HCT116 (cell line): ENCODE measurements around the gene FNDC3A.

Experiments
- EZH2 ChIP-seq: fragments of 200-600 bp; sonication (generic); IDR thresholded peaks from 2 replicates; pipeline ENCODE4 v1.6.1; 2017; ENCODE audit warnings: antibody characterized with exemption, mixed run types
- YY1 ChIP-seq: IDR thresholded peaks from 2 replicates; pipeline ENCODE4 v1.6.1; 2011; ENCODE audit warnings: low read length, low read depth, moderate library complexity, mild to moderate bottlenecking; ENCODE audit not compliant: insufficient replicate concordance; ENCODE audit errors: extremely low read depth
- TF ChIP-seq, protein P1 (sequence below), 3 experiments: fragments of 200-600 bp in 1 of 3; sonication (generic) in 1 of 3; IDR thresholded peaks in 2 of 3; conservative IDR thresholded peaks in 1 of 3; 2 replicates each; pipeline ENCODE4 v1.5.1; 2012 to 2017; ENCODE audit warnings: low read depth in 2 of 3, low read length in 2 of 3, antibody characterized with exemption in 1 of 3, borderline replicate concordance in 1 of 3, control low read depth in 1 of 3, mild to moderate bottlenecking in 1 of 3, mixed read lengths in 1 of 3, mixed run types in 1 of 3, moderate library complexity in 1 of 3; ENCODE audit not compliant: insufficient read depth in 1 of 3
- TF ChIP-seq, protein P2 (sequence below): IDR thresholded peaks from 2 replicates; pipeline ENCODE4 v1.6.1; 2012; ENCODE audit warnings: low read depth

DNA sequence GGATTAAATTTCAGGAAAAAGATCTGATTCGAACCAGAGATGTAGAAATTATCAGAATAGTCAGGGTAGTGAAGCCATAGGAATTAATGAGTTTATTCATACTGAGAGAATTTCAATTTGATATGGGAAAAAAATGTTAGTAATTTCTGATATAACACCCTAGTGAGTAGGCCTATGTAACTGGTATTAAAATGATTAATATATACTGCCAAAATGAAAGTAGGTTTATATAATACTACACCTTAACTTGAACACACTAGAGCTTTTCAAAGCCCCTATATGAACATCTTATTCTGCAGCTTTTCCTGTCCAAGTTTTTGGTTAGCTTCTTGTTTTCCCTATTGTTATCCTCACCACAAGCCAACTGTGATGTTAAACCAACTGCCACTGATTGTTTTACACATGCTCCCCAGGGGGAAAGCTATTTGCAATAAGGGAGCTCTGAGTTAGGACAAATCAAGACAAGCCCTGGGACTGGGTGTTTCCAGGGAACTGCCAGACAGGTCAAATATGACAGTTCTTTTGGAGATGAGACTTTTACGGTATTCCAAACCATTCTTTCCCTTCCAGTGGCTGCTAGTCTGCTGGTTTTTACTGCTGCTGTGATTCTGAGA is 45.3 kb downstream of the FNDC3A start:
- TF ChIP-seq, protein P1, sequence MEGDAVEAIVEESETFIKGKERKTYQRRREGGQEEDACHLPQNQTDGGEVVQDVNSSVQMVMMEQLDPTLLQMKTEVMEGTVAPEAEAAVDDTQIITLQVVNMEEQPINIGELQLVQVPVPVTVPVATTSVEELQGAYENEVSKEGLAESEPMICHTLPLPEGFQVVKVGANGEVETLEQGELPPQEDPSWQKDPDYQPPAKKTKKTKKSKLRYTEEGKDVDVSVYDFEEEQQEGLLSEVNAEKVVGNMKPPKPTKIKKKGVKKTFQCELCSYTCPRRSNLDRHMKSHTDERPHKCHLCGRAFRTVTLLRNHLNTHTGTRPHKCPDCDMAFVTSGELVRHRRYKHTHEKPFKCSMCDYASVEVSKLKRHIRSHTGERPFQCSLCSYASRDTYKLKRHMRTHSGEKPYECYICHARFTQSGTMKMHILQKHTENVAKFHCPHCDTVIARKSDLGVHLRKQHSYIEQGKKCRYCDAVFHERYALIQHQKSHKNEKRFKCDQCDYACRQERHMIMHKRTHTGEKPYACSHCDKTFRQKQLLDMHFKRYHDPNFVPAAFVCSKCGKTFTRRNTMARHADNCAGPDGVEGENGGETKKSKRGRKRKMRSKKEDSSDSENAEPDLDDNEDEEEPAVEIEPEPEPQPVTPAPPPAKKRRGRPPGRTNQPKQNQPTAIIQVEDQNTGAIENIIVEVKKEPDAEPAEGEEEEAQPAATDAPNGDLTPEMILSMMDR (IDR thresholded peaks at IDR 0.05 in 2 of 3, conservative IDR thresholded peaks at IDR 0.05 in 1 of 3; ENCODE audit: borderline replicate concordance in 1 of 3, insufficient read depth in 1 of 3, low read depth in 2 of 3, low read length in 2 of 3): no peak
- TF ChIP-seq EZH2: no peak
- no peak for TF ChIP-seq YY1
- TF ChIP-seq, protein P2, sequence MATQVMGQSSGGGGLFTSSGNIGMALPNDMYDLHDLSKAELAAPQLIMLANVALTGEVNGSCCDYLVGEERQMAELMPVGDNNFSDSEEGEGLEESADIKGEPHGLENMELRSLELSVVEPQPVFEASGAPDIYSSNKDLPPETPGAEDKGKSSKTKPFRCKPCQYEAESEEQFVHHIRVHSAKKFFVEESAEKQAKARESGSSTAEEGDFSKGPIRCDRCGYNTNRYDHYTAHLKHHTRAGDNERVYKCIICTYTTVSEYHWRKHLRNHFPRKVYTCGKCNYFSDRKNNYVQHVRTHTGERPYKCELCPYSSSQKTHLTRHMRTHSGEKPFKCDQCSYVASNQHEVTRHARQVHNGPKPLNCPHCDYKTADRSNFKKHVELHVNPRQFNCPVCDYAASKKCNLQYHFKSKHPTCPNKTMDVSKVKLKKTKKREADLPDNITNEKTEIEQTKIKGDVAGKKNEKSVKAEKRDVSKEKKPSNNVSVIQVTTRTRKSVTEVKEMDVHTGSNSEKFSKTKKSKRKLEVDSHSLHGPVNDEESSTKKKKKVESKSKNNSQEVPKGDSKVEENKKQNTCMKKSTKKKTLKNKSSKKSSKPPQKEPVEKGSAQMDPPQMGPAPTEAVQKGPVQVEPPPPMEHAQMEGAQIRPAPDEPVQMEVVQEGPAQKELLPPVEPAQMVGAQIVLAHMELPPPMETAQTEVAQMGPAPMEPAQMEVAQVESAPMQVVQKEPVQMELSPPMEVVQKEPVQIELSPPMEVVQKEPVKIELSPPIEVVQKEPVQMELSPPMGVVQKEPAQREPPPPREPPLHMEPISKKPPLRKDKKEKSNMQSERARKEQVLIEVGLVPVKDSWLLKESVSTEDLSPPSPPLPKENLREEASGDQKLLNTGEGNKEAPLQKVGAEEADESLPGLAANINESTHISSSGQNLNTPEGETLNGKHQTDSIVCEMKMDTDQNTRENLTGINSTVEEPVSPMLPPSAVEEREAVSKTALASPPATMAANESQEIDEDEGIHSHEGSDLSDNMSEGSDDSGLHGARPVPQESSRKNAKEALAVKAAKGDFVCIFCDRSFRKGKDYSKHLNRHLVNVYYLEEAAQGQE: no peak
